WTC11 (cell line): ENCODE data around the gene FEV. TPM values are rescaled to one million over a fixed set of nuclear protein-coding genes. Genes with fewer than 3 reads are reported as not detected.

Experiments used
- ATAC-seq: fragments of 200-7000 bp; cut with Tn5 transposase; 2 replicates; pipeline ENCODE4 v1.10.0; 2021; ENCODE audit warnings: mild to moderate bottlenecking, moderate library complexity
- CTCF ChIA-PET: fragments of 300-600 bp; sonication (Branson Sonifier 250); formaldehyde crosslinking; loops from one replicate; lab custom pipeline; 2021; ENCODE audit warnings: antibody characterized with exemption; lab: Charles Lee
- POLR2A ChIA-PET: fragments of 350-600 bp; sonication (Branson Sonifier 250); formaldehyde crosslinking; loops from one replicate; lab custom pipeline; 2021; ENCODE audit warnings: antibody characterized with exemption; lab: Charles Lee
- DNase-seq: peaks from one replicate; pipeline ENCODE4 v3.0.0; 2021; ENCODE audit warnings: low spot score
- H3K27ac Mint-ChIP-seq: 2 replicates; pipeline ENCODE4 v1.8.0; 2021; ENCODE audit warnings: mixed read lengths
- H3K27me3 Mint-ChIP-seq: 2 replicates; pipeline ENCODE4 v1.8.0; 2021; ENCODE audit warnings: low read depth, mild to moderate bottlenecking, moderate library complexity, mixed read lengths
- H3K36me3 Mint-ChIP-seq: 2 replicates; pipeline ENCODE4 v1.8.0; 2021; ENCODE audit warnings: mixed read lengths
- H3K4me1 Mint-ChIP-seq: 2 replicates; pipeline ENCODE4 v1.8.0; 2022; ENCODE audit warnings: mixed read lengths
- H3K4me3 Mint-ChIP-seq: 2 replicates; pipeline ENCODE4 v1.8.0; 2021; ENCODE audit warnings: mild to moderate bottlenecking, moderate library complexity, mixed read lengths
- H3K9me3 Mint-ChIP-seq: 2 replicates; pipeline ENCODE4 v1.8.0; 2021; ENCODE audit warnings: mixed read lengths
- E2F5 ChIP-seq: sonication (generic); formaldehyde crosslinking; IDR thresholded peaks from 2 replicates; pipeline ENCODE4 v1.8.1; 2022; ENCODE audit warnings: mild to moderate bottlenecking, moderate library complexity, missing genetic modification reagents
- ELF4 ChIP-seq: sonication (generic); formaldehyde crosslinking; IDR thresholded peaks from 2 replicates; pipeline ENCODE4 v1.8.1; 2022; ENCODE audit warnings: low read depth, mild to moderate bottlenecking, moderate library complexity, missing genetic modification reagents
- ERG ChIP-seq: fragments of 250-450 bp; sonication (Bioruptor Pico); IDR thresholded peaks from 2 replicates; pipeline ENCODE4 v1.8.0; 2021; ENCODE audit warnings: mild to moderate bottlenecking
- ESRRA ChIP-seq: sonication (generic); formaldehyde crosslinking; IDR thresholded peaks from 2 replicates; pipeline ENCODE4 v1.8.1; 2022; ENCODE audit warnings: mild to moderate bottlenecking, missing genetic modification reagents, borderline replicate concordance
- MAX ChIP-seq: sonication (generic); formaldehyde crosslinking; IDR thresholded peaks from 2 replicates; pipeline ENCODE4 v1.8.0; 2022; ENCODE audit warnings: mild to moderate bottlenecking, missing genetic modification reagents
- NR1H2 ChIP-seq: sonication (generic); formaldehyde crosslinking; IDR thresholded peaks from 2 replicates; pipeline ENCODE4 v1.9.0; 2021; ENCODE audit warnings: mild to moderate bottlenecking, moderate library complexity, missing genetic modification reagents
- NR3C1 ChIP-seq: sonication (generic); formaldehyde crosslinking; conservative IDR thresholded peaks from 2 replicates; pipeline ENCODE4 v1.8.1; 2023; ENCODE audit warnings: low read depth, mild to moderate bottlenecking, missing genetic modification reagents
- PREB ChIP-seq: sonication (generic); formaldehyde crosslinking; IDR thresholded peaks from 2 replicates; pipeline ENCODE4 v1.8.1; 2022; ENCODE audit warnings: mild to moderate bottlenecking, missing genetic modification reagents, moderate library complexity, borderline replicate concordance
- PRRX2 ChIP-seq: fragments of 250-450 bp; sonication (Bioruptor Pico); IDR thresholded peaks from 2 replicates; pipeline ENCODE4 v1.8.0; 2021; ENCODE audit warnings: mild to moderate bottlenecking
- SP1 ChIP-seq: sonication (generic); formaldehyde crosslinking; conservative IDR thresholded peaks from 2 replicates; pipeline ENCODE4 v1.8.1; 2022; ENCODE audit warnings: missing genetic modification reagents
- STAT6 ChIP-seq: sonication (generic); formaldehyde crosslinking; conservative IDR thresholded peaks from 2 replicates; pipeline ENCODE4 v1.8.1; 2023; ENCODE audit warnings: mild to moderate bottlenecking, low read depth, missing genetic modification reagents, moderate library complexity
- TEAD1 ChIP-seq: sonication (generic); formaldehyde crosslinking; IDR thresholded peaks from 2 replicates; pipeline ENCODE4 v1.8.0; 2022; ENCODE audit warnings: mild to moderate bottlenecking, missing genetic modification reagents
- TP53 ChIP-seq: sonication (generic); formaldehyde crosslinking; IDR thresholded peaks from 2 replicates; pipeline ENCODE4 v1.8.1; 2023; ENCODE audit warnings: mild to moderate bottlenecking, missing genetic modification reagents
- ZMAT4 ChIP-seq: fragments of 250-450 bp; sonication (Bioruptor Pico); IDR thresholded peaks from 2 replicates; pipeline ENCODE4 v1.9.0; 2021; ENCODE audit warnings: mild to moderate bottlenecking
- ZNF219 ChIP-seq: sonication (generic); formaldehyde crosslinking; IDR thresholded peaks from 2 replicates; pipeline ENCODE4 v1.8.0; 2023; ENCODE audit warnings: missing genetic modification reagents, mild to moderate bottlenecking, borderline replicate concordance
- ZNF281 ChIP-seq: sonication (generic); formaldehyde crosslinking; IDR thresholded peaks from 2 replicates; pipeline ENCODE4 v1.8.0; 2023; ENCODE audit warnings: mild to moderate bottlenecking, missing genetic modification reagents
- ZSCAN18 ChIP-seq: fragments of 250-450 bp; sonication (Bioruptor Pico); IDR thresholded peaks from 2 replicates; pipeline ENCODE4 v2.1.2; 2022; ENCODE audit warnings: mild to moderate bottlenecking, moderate library complexity
- total RNA-seq: library from RNA; stranded (reverse); gene quantifications from 3 replicates; pipeline ENCODE4 v1.2.3, GENCODE V29; 2021

The FEV gene
- total RNA-seq, 1 experiment from 2014 or later: not detected

- TF ChIP-seq TP53: no peak
- TF ChIP-seq ELF4: no peak
- TF ChIP-seq, all 79 proteins: peak for 0
Observed at GRCh38 chr2:218985325-218986091, 524 bp upstream of the FEV start (continued).

- peak; percentile 7 for ATAC-seq
- no peak overlapping the region for H3K27ac Mint-ChIP-seq
- TF ChIP-seq ZMAT4 (CRISPR knock-in tag) (no peak), SP1 (CRISPR knock-in tag) (no peak), PRRX2 (CRISPR knock-in tag) (no peak), NR1H2 (CRISPR knock-in tag) (no peak), ERG (CRISPR knock-in tag) (no peak), E2F5 (no peak), PREB (CRISPR knock-in tag) (no peak), ESRRA (CRISPR knock-in tag) (no peak), TEAD1 (no peak), ZNF219 (CRISPR knock-in tag) (no peak), STAT6 (no peak), ZSCAN18 (CRISPR knock-in tag) (no peak), NR3C1 (CRISPR knock-in tag) (no peak), MAX (CRISPR knock-in tag) (no peak), ZNF281 (CRISPR knock-in tag) (no peak)
- TF ChIP-seq, all 79 proteins: peak for 0
- peak overlapping the region; percentile 71 for H3K4me3 Mint-ChIP-seq
- ChIA-PET CTCF (interaction anchor here (0.7 to 5.7 kb wide), 7 partner anchors 10 to 108 kb away, joined by 4 to 158 read pairs (median 8); partner anchors contain the start of gene CRYBA2), POLR2A (no interaction called here)
- peaks cover 98% of the 10 kb centered on the region for H3K27me3 Mint-ChIP-seq
- H3K4me1 Mint-ChIP-seq: peaks cover 28% of the 10 kb centered on the region
- H3K9me3 Mint-ChIP-seq: no peaks in the 10 kb centered on the region
- H3K36me3 Mint-ChIP-seq: no peaks in the 10 kb centered on the region
- peak; percentile 54 for DNase-seq
Observed at GRCh38 chr2:218984239-218985020, 554 bp downstream of the FEV start.
